Pancreas (tissue), 10 donors: Measurements from ENCODE around the gene USP24. TPM values are rescaled to one million over a fixed set of nuclear protein-coding genes. Genes with fewer than 3 reads are reported as not detected.

Source experiments
- ATAC-seq, 4 donors: fragments of 200-7000 bp; cut with Tn5 transposase; one replicate each; pipeline versions ENCODE4 v1.8.0 to v1.9.1; 2020; ENCODE audit warnings: mild to moderate bottlenecking in 4 of 4, moderate library complexity in 4 of 4
- DNase-seq, 6 donors: peaks; one replicate each; pipeline ENCODE4 v3.0.0-alpha.2; 2020
- FAIRE-seq: peaks from 2 replicates; lab custom pipeline; 2012; peaks lifted over from hg19 to GRCh38; lab: Jason Lieb, UNC
- H3K27ac ChIP-seq, 4 donors: fragments of 200-600 bp; sonication (generic); 1 replicate in 3 of 4; 2 replicates in 1 of 4; pipeline versions ENCODE4 v1.5.0 to v1.8.0; 2020
- H3K27me3 ChIP-seq, 4 donors: fragments of 200-600 bp; one replicate each; pipeline ENCODE4 v1.8.0; 2021
- H3K36me3 ChIP-seq, 3 donors: fragments of 200-600 bp; sonication (generic) in 1 of 3; one replicate each; pipeline versions ENCODE4 v1.5.0 to v1.8.0; 2020 to 2021
- H3K4me1 ChIP-seq, 3 donors: fragments of 200-600 bp; one replicate each; pipeline ENCODE4 v1.8.0; 2021
- H3K4me3 ChIP-seq, 4 donors: fragments of 200-600 bp; sonication (generic) in 2 of 4; one replicate each; pipeline versions ENCODE4 v1.5.0 to v1.8.0; 2020 to 2021
- H3K9me3 ChIP-seq, 4 donors: fragments of 200-600 bp; one replicate each; pipeline ENCODE4 v1.8.0; 2021
- CTCF ChIP-seq, 4 donors: fragments of 200-600 bp; sonication (generic) in 3 of 4; IDR thresholded peaks; one replicate each; pipeline versions ENCODE4 v1.5.0 to v1.8.0; 2021; ENCODE audit warnings: antibody characterized with exemption in 4 of 4
- WGBS, 2 donors: extraction: QIAGEN DNeasy Blood & Tissue Kit; methylation state at CpG; one replicate each; pipeline ENCODE4 v1.1.7; 2013; 5-methylcytosine and 5-hydroxymethylcytosine counted together
- intact Hi-C, 3 donors: fragments of 100-400 bp; cut with DNase I; formaldehyde crosslinking; loops; one replicate each; pipeline versions ENCODE4 v1.11.1 to v1.14.2; 2022
- polyA plus RNA-seq, 2 donors: library from polyadenylated mRNA; stranded (reverse); fragments of 200-250 nt; gene quantifications; one replicate each; pipeline ENCODE4 v1.2.3, GENCODE V29; 2013
- total RNA-seq, 6 donors: library from RNA; stranded (reverse); fragmentation: NEBNext Ultra II Directional in 4 of 6; extraction: Animal tissue kit (Norgen Biotek cat#: 25700) in 4 of 6; gene quantifications; one replicate each; pipeline versions ENCODE4 v1.2.1 to v1.2.4, GENCODE V29; 2021 to 2023
- donor health status: healthy with polysubstance abuse.
- donor health status: DM: no; HTN: no; CAD: no; lungs with moderate emphysema.
- donor health status: DM: no; HTN: no; CAD: no.
- donor health status: control.
- donor health status: control.
- donor health status: Bipolar disorder and iron deficiency.
- donor health status: DM: yes; HTN: yes; CAD: no.
- donor health status: DM: no; HTN: no; CAD: no.
- donor health status: DM: no; HTN: no; CAD: no.
- donor health status: DM: yes; HTN: yes; CAD: no.

USP24 gene
- total and polyA plus RNA-seq, 8 donors = 7.5 to 26.8 (median 14.5) TPM

- Histone ChIP-seq H3K4me1 (peaks cover 0 to 3% (median 0%) of the 10 kb centered on the region in 3 donors), H3K36me3 (peaks cover 0 to 76% (median 16%) of the 10 kb centered on the region in 3 donors), H3K9me3 (no peaks in the 10 kb centered on the region), H3K27ac (no peak overlapping the region), H3K4me3 (no peak overlapping the region), H3K27me3 (no peaks in the 10 kb centered on the region)
- peak; percentile 56 for FAIRE-seq
- no peak for TF ChIP-seq CTCF (IDR thresholded peaks at IDR 0.05)
- no peak for ATAC-seq
- no peak for DNase-seq
- 75 to 87% methylated on average over 2 of the region's 2 CpGs for WGBS, 2 donors
- intact Hi-C loops = loop anchor here in 1 of 3 donors (5.0 kb wide), 1 partner anchor 137 kb away; no protein-coding TSS in a partner anchor
Observed at GRCh38 chr1:55140137-55140536, 75.0 kb downstream of the USP24 start.

- intact Hi-C loops = loop anchor here in 1 of 3 donors (5.0 kb wide), 1 partner anchor 138 kb away; no protein-coding TSS in a partner anchor
- peaks cover 0 to 3% (median 0%) of the 10 kb centered on the region in 3 donors for H3K4me1 ChIP-seq
- no peak for FAIRE-seq
Observed at GRCh38 chr1:55138823-55139222, 76.3 kb downstream of the USP24 start.

DNA sequence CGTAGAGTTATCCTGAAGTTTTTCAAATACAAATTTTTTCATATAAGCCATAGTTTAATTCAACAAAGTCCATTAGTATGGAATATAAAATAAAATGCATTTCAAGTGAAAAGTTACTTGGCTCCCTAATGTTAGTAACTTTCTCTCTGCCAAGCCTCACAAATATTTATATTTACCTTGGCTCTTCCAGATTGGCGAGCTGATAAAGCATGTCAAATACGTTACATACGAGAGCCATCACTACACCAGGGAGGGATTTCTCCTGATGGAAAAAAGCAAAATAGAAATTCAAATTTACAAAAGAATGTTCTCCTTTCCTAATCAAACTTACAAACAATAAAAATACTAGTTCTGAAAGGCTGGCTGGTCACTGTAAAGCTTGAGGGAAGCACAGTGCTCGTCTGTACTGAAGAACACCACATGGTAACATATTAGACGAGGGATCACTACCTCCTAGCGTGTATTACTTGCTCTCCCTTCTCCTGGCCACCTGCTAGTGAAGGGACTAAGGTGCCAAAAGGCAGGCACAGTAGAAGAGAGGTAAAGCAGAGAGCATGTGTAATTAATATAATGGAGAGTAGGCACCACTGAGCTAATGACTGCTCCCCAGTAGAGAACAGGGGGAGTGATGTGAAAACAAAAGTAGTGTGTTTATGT, 80.9 kb downstream of the USP24 start:
- WGBS, 2 donors = 86 to 87% methylated on average over 7 of the region's 7 CpGs
- Histone ChIP-seq H3K36me3 (peaks cover 0 to 69% (median 17%) of the 10 kb centered on the region in 3 donors), H3K4me3 (no peak overlapping the region), H3K27ac (no peak overlapping the region), H3K4me1 (peaks cover 0 to 8% (median 0%) of the 10 kb centered on the region in 3 donors), H3K9me3 (no peaks in the 10 kb centered on the region), H3K27me3 (no peaks in the 10 kb centered on the region)
- ATAC-seq = peak in 2 of 4 donors; percentile 25 to 52
- FAIRE-seq = no peak
- intact Hi-C loops = no loop called here
- no peak for TF ChIP-seq CTCF (IDR thresholded peaks at IDR 0.05)
- DNase-seq = no peak

More at GRCh38 chr1:55138823-55139222, 76.3 kb downstream of the USP24 start:
- whole genome bisulfite sequencing, 2 donors = 89 to 98% methylated on average over 2 of the region's 2 CpGs
- no peaks in the 10 kb centered on the region for H3K9me3 ChIP-seq
- peaks cover 0 to 82% (median 16%) of the 10 kb centered on the region in 3 donors for H3K36me3 ChIP-seq
- no peaks in the 10 kb centered on the region for H3K27me3 ChIP-seq
- no peak overlapping the region for H3K4me3 ChIP-seq
- no peak overlapping the region for H3K27ac ChIP-seq
- no peak for TF ChIP-seq CTCF (IDR thresholded peaks at IDR 0.05)
- ATAC-seq (no peak), DNase-seq (no peak)

DNA sequence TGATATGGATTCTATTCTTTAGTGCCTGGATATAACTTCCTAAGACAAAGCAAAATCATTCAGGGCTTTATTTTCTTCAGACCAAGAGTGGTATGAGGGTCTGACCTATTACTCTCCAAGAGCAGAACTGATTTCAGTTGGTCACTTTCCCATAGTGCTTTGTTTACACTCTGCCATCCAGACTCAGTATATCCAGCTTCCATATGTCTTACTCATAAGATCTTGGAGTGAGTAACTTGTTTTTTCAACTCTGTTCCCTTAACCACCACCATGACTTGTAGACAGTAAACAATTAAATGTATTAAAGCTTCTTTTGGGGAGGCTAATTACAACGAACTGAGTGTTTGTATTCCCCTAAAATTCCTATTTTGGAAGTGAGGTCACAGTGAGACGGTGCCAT, 83.4 kb downstream of the USP24 start:
- no peak for ATAC-seq
- Histone ChIP-seq H3K4me1 (peaks cover 0 to 11% (median 0%) of the 10 kb centered on the region in 3 donors), H3K4me3 (no peak overlapping the region), H3K9me3 (no peaks in the 10 kb centered on the region), H3K27me3 (no peaks in the 10 kb centered on the region), H3K36me3 (peaks cover 0 to 66% (median 9%) of the 10 kb centered on the region in 3 donors), H3K27ac (no peak overlapping the region)
- intact Hi-C loops = no loop called here
- 79 to 80% methylated on average over 2 of the region's 2 CpGs for WGBS, 2 donors
- TF ChIP-seq CTCF (IDR thresholded peaks at IDR 0.05) = no peak
- FAIRE-seq = no peak
- DNase-seq = no peak

DNA sequence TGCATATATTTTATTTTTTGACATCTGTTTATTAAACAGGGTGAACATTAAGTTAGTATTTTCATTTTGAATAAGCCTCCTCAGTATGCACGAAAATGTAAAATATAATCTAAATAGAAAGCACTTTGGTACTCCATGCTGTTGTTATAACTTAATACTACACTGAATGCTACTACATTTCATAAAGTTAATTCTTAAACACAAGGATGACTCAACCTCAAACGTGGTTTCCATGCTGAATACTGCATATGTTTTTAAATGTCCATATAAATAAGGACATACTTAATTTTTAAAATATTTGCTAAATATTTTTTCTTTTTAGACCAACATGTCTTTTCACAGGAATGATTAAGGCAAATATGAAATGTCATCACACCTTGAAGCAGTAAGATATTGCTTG, 83.9 kb downstream of the USP24 start:
- Histone ChIP-seq H3K9me3 (no peaks in the 10 kb centered on the region), H3K36me3 (peaks cover 0 to 60% (median 9%) of the 10 kb centered on the region in 3 donors), H3K27me3 (no peaks in the 10 kb centered on the region), H3K4me3 (no peak overlapping the region), H3K27ac (no peak overlapping the region), H3K4me1 (peaks cover 0 to 11% (median 0%) of the 10 kb centered on the region in 3 donors)
- FAIRE-seq = peak; percentile 54
- DNase-seq = no peak
- ATAC-seq = no peak
- no peak for TF ChIP-seq CTCF (IDR thresholded peaks at IDR 0.05)
- intact Hi-C loops = no loop called here
- 63 to 68% methylated on average over 2 of the region's 2 CpGs for WGBS, 2 donors
